ENCODE data around the gene C6orf118.

Gene C6orf118

DNA sequence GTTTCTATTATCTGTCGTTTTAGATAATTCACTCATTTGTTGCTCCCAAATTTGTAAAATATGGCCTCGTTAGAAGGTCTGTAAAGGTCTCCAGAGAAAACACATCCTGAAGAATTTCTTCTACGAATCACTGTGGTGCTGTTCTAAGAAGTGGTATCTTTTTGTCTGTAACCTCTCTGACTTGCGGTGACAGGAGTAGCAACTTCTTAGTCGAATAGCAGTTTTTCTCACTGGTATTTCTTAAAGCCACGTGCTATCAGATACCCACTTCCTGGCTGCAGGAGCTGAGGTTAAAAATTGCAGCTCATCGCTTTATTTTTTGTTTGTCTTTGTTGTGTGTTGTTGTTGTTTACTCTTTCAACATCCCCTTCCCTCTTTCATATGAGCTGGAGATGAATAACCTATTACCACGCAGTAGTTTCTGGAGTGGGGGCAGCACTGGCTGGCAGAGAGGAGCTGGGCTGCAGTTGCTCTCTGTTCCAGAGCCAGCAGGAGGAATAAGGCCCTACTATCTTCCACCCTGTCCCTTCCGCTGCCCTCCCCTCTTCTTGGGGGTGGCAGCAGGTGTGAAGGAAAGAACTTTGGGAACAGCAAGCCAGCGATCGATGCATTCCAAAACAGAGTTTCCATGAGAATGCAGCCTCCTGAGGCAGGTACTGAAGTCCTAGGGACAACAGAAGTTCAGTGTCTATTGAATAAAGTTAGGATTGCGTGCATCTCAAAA is 64.7 kb downstream of the C6orf118 start:
- TF ChIP-seq CREB1 (IDR thresholded peaks at IDR 0.05; ENCODE audit: low read depth): no peak
- TF ChIP-seq RAD21 (IDR thresholded peaks at IDR 0.05; ENCODE audit: low read depth): no peak
- no peak for TF ChIP-seq FOXM1 (IDR thresholded peaks at IDR 0.05; ENCODE audit: borderline replicate concordance, low read depth)
- TF ChIP-seq, protein P1, sequence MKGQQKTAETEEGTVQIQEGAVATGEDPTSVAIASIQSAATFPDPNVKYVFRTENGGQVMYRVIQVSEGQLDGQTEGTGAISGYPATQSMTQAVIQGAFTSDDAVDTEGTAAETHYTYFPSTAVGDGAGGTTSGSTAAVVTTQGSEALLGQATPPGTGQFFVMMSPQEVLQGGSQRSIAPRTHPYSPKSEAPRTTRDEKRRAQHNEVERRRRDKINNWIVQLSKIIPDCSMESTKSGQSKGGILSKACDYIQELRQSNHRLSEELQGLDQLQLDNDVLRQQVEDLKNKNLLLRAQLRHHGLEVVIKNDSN (IDR thresholded peaks at IDR 0.05): no peak
- no peak for TF ChIP-seq TCF12 (IDR thresholded peaks at IDR 0.05; ENCODE audit: low read depth)
- TF ChIP-seq ZBTB7A (IDR thresholded peaks at IDR 0.05; ENCODE audit: low read depth): no peak
- no peak for TF ChIP-seq EGR1 (IDR thresholded peaks at IDR 0.05)
- TF ChIP-seq, protein P2, sequence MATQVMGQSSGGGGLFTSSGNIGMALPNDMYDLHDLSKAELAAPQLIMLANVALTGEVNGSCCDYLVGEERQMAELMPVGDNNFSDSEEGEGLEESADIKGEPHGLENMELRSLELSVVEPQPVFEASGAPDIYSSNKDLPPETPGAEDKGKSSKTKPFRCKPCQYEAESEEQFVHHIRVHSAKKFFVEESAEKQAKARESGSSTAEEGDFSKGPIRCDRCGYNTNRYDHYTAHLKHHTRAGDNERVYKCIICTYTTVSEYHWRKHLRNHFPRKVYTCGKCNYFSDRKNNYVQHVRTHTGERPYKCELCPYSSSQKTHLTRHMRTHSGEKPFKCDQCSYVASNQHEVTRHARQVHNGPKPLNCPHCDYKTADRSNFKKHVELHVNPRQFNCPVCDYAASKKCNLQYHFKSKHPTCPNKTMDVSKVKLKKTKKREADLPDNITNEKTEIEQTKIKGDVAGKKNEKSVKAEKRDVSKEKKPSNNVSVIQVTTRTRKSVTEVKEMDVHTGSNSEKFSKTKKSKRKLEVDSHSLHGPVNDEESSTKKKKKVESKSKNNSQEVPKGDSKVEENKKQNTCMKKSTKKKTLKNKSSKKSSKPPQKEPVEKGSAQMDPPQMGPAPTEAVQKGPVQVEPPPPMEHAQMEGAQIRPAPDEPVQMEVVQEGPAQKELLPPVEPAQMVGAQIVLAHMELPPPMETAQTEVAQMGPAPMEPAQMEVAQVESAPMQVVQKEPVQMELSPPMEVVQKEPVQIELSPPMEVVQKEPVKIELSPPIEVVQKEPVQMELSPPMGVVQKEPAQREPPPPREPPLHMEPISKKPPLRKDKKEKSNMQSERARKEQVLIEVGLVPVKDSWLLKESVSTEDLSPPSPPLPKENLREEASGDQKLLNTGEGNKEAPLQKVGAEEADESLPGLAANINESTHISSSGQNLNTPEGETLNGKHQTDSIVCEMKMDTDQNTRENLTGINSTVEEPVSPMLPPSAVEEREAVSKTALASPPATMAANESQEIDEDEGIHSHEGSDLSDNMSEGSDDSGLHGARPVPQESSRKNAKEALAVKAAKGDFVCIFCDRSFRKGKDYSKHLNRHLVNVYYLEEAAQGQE (IDR thresholded peaks at IDR 0.05; ENCODE audit: low read depth): no peak
- no peak for TF ChIP-seq TAF1 (IDR thresholded peaks at IDR 0.05; ENCODE audit: low read depth)

DNA sequence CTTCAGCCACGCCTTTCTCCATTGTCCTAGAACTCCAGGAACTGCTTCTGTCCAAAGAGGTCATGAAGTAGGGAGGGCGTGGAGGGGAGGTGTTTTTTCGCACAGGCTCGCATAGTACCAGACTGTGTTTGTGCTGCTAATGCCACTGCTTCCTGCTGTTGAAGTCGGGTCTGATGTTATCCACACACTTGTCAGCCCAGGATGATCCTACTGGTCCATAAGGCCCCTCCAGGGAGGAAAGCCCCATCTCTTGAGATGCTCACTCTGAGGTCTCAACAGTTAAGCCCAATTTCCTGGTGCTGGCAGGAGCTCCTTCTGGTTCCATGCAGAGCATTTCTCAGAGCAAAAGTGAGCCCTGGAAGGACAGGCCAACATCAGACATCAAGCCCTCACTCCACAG is 65.6 kb downstream of the C6orf118 start:
- TF ChIP-seq CEBPB (IDR thresholded peaks at IDR 0.05) (no peak), EGR1 (IDR thresholded peaks at IDR 0.05) (no peak), EP300 (IDR thresholded peaks at IDR 0.05; ENCODE audit: borderline replicate concordance) (no peak)
- TF ChIP-seq, protein P2 (IDR thresholded peaks at IDR 0.05; ENCODE audit: low read depth): no peak

DNA sequence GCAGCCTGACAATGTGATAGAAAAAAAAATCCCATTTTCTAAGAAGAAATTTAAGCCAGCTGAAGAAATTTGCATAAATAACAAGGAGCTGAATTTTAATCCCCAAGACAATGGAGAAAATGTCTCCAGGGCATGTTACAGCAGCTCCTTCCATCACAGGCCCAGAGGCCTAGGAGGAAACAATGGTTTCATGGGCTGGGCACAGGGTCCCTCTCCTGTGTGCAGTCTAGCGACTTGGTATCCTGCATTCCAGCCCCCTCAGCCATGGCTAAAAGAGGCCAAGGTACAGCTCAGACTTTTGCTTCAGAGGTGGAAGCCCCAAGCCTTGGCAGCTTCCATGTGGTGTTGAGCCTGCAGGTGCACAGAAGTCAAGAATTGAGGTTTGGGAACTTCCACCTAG is 73.1 kb downstream of the C6orf118 start:
- TF ChIP-seq TAF1 (IDR thresholded peaks at IDR 0.05; ENCODE audit: low read depth) (no peak), TEAD4 (IDR thresholded peaks at IDR 0.05) (no peak), TCF12 (IDR thresholded peaks at IDR 0.05; ENCODE audit: low read depth) (no peak), EP300 (IDR thresholded peaks at IDR 0.05; ENCODE audit: borderline replicate concordance) (no peak), RAD21 (IDR thresholded peaks at IDR 0.05; ENCODE audit: low read depth) (no peak), NFIC (IDR thresholded peaks at IDR 0.05) (no peak), YY1 (IDR thresholded peaks at IDR 0.05; ENCODE audit: low read depth) (no peak), ZBTB7A (IDR thresholded peaks at IDR 0.05; ENCODE audit: low read depth) (no peak), FOXM1 (IDR thresholded peaks at IDR 0.05; ENCODE audit: borderline replicate concordance, low read depth) (no peak)
- TF ChIP-seq, protein P3, sequence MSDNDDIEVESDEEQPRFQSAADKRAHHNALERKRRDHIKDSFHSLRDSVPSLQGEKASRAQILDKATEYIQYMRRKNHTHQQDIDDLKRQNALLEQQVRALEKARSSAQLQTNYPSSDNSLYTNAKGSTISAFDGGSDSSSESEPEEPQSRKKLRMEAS (IDR thresholded peaks at IDR 0.05): no peak
- TF ChIP-seq, protein P1 (IDR thresholded peaks at IDR 0.05): no peak
- TF ChIP-seq, protein P2 (IDR thresholded peaks at IDR 0.05; ENCODE audit: low read depth): no peak

DNA sequence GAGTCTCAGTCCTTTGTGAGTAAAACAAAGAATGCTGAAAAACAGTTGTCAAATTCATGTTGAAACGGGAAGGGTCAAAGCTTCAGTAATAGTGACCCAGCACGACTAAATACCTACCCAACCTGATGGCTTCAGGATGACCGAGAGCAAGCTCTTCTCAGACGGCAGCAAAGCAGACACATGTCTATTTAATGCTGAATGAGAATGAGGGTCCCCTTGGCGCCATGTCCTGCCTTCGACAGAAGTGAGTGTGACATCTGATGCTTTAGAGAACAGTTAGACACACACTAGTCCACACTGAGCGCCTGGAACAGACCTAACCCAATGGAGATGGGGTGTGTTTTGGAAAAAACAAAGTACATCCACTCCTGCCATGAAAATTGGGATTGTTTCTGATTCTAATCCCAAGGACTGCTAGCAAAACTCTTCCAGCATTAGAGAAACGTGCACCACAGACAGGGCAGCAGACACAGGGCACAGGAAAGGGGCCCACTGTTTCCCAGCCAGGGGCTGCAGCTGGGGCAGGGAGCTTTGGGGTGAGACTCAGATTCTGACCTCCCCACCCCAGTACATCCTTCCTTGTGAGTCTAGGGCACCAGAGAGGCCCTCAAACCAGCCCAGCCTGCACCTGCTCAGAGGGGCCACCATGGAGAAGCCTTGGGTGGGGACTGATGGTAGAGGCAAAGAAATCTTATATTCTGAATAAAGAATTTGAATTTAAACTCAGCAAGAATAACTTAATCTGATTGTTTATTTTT is 76.5 kb downstream of the C6orf118 start:
- TF ChIP-seq TEAD4 (IDR thresholded peaks at IDR 0.05) (no peak), FOXM1 (IDR thresholded peaks at IDR 0.05; ENCODE audit: borderline replicate concordance, low read depth) (no peak), NFIC (IDR thresholded peaks at IDR 0.05) (no peak), YY1 (IDR thresholded peaks at IDR 0.05; ENCODE audit: low read depth) (no peak), CREB1 (IDR thresholded peaks at IDR 0.05; ENCODE audit: low read depth) (no peak), CEBPB (IDR thresholded peaks at IDR 0.05) (no peak), EP300 (IDR thresholded peaks at IDR 0.05; ENCODE audit: borderline replicate concordance) (no peak), EGR1 (IDR thresholded peaks at IDR 0.05) (no peak), TAF1 (IDR thresholded peaks at IDR 0.05; ENCODE audit: low read depth) (no peak), TCF12 (IDR thresholded peaks at IDR 0.05; ENCODE audit: low read depth) (no peak), RAD21 (IDR thresholded peaks at IDR 0.05; ENCODE audit: low read depth) (no peak), ZBTB7A (IDR thresholded peaks at IDR 0.05; ENCODE audit: low read depth) (no peak)
- TF ChIP-seq, protein P2 (IDR thresholded peaks at IDR 0.05; ENCODE audit: low read depth): no peak
- TF ChIP-seq, protein P3 (IDR thresholded peaks at IDR 0.05): no peak
- TF ChIP-seq, protein P1 (IDR thresholded peaks at IDR 0.05): no peak

All from Ishikawa (cell line).